GM21723 (cell line): ENCODE measurements around the gene TOM1L1.

Source experiments
- ATAC-seq: cut with Tn5 transposase; IDR thresholded peaks from one replicate; pipeline ENCODE4 v1.9.1; 2021; ENCODE audit warnings: mild to moderate bottlenecking, moderate library complexity; ENCODE audit not compliant: unreplicated experiment

TOM1L1 gene

GRCh38 chr17:54892360-54892759 is 8.3 kb upstream of the TOM1L1 start:
- ATAC-seq, result no peak

GRCh38 chr17:54898576-54898975 is 2.1 kb upstream of the TOM1L1 start:
- no peak for ATAC-seq

- ATAC-seq, result no peak
Measured at GRCh38 chr17:54899201-54899600, 1.5 kb upstream of the TOM1L1 start.

- no peak for ATAC-seq
Measured at GRCh38 chr17:54899721-54900456, 763 bp upstream of the TOM1L1 start.

GRCh38 chr17:54901230-54901822 is 674 bp downstream of the TOM1L1 start:
- no peak for ATAC-seq

- ATAC-seq, result no peak
Measured at GRCh38 chr17:54902017-54902416, 1.4 kb downstream of the TOM1L1 start.

- no peak for ATAC-seq
Measured at GRCh38 chr17:54902611-54903010, 2.0 kb downstream of the TOM1L1 start.

GRCh38 chr17:54903375-54903774 is 2.7 kb downstream of the TOM1L1 start:
- ATAC-seq, result no peak

- no peak for ATAC-seq
Measured at GRCh38 chr17:54906683-54907082, 6.0 kb downstream of the TOM1L1 start.

GRCh38 chr17:54907376-54907775 is 6.7 kb downstream of the TOM1L1 start:
- ATAC-seq, result no peak

GRCh38 chr17:54909766-54910165 is 9.1 kb downstream of the TOM1L1 start:
- no peak for ATAC-seq

- no peak for ATAC-seq
Measured at GRCh38 chr17:54916721-54917120, 16.1 kb downstream of the TOM1L1 start.

- ATAC-seq, result no peak
Measured at GRCh38 chr17:54919425-54919824, 18.8 kb downstream of the TOM1L1 start.

- no peak for ATAC-seq
Measured at GRCh38 chr17:54920819-54921218, 20.2 kb downstream of the TOM1L1 start.

- ATAC-seq, result no peak
Measured at GRCh38 chr17:54924405-54924804, 23.8 kb downstream of the TOM1L1 start.

GRCh38 chr17:54927525-54927924 is 26.9 kb downstream of the TOM1L1 start:
- no peak for ATAC-seq

- no peak for ATAC-seq
Measured at GRCh38 chr17:54932711-54933110, 32.1 kb downstream of the TOM1L1 start.

GRCh38 chr17:54933921-54934320 is 33.3 kb downstream of the TOM1L1 start:
- no peak for ATAC-seq

- ATAC-seq, result no peak
Measured at GRCh38 chr17:54935471-54935870, 34.8 kb downstream of the TOM1L1 start.

- no peak for ATAC-seq
Measured at GRCh38 chr17:54937018-54937417, 36.4 kb downstream of the TOM1L1 start.

- no peak for ATAC-seq
Measured at GRCh38 chr17:54937426-54937825, 36.8 kb downstream of the TOM1L1 start.

- ATAC-seq, result no peak
Measured at GRCh38 chr17:54941285-54941684, 40.6 kb downstream of the TOM1L1 start.

GRCh38 chr17:54944796-54945195 is 44.1 kb downstream of the TOM1L1 start:
- ATAC-seq, result no peak
